H1 (cell line): ENCODE measurements around the gene IRGC. TPM values are rescaled to one million over a fixed set of nuclear protein-coding genes. Genes with fewer than 3 reads are reported as not detected.

Experiments
- CTCF ChIA-PET: fragments of 300-600 bp; sonication (Branson Sonifier 250); formaldehyde crosslinking; loops from one replicate; lab custom pipeline; 2021; ENCODE audit not compliant: partially characterized antibody; lab: Charles Lee
- POLR2A ChIA-PET: fragments of 300-600 bp; sonication (Branson Sonifier 250); formaldehyde crosslinking; loops from one replicate; lab custom pipeline; 2021; ENCODE audit warnings: inconsistent platforms; ENCODE audit not compliant: partially characterized antibody; lab: Charles Lee
- DNase-seq, 2 experiments: peaks; one replicate each; pipeline versions ENCODE4 v3.0.0 to v3.0.0-alpha.2; 2010 to 2022; ENCODE audit warnings: low spot score in 2 of 2, low read depth in 1 of 2, mixed read lengths in 1 of 2
- FAIRE-seq: peaks from 2 replicates; lab custom pipeline; 2011; peaks lifted over from hg19 to GRCh38; lab: Jason Lieb, UNC
- H2AFZ ChIP-seq: 2 replicates; pipeline ENCODE4 v1.8.1; 2012; ENCODE audit warnings: low read length, inconsistent platforms
- H2AK5ac ChIP-seq: 2 replicates; pipeline ENCODE4 v1.6.1; 2013; ENCODE audit warnings: low read depth, low read length
- H2BK120ac ChIP-seq: replicated peaks from 2 replicates; pipeline ENCODE3; 2013; ENCODE audit warnings: low read depth, low read length, inconsistent platforms
- H2BK12ac ChIP-seq: 2 replicates; pipeline ENCODE4 v1.6.1; 2013; ENCODE audit warnings: low read depth, low read length
- H2BK15ac ChIP-seq: 2 replicates; pipeline ENCODE4 v1.6.1; 2013; ENCODE audit warnings: low read length
- H2BK20ac ChIP-seq: 2 replicates; pipeline ENCODE4 v1.6.1; 2013; ENCODE audit warnings: low read length
- H2BK5ac ChIP-seq: 2 replicates; pipeline ENCODE4 v1.6.1; 2013; ENCODE audit warnings: low read depth, low read length
- H3K14ac ChIP-seq: 2 replicates; pipeline ENCODE4 v1.6.1; 2013; ENCODE audit warnings: inconsistent platforms; ENCODE audit not compliant: insufficient read length
- H3K18ac ChIP-seq: 2 replicates; pipeline ENCODE4 v1.6.1; 2013; ENCODE audit warnings: low read length; ENCODE audit errors: extremely low read depth
- H3K23ac ChIP-seq: 2 replicates; pipeline ENCODE4 v1.6.1; 2013; ENCODE audit warnings: inconsistent platforms; ENCODE audit not compliant: insufficient read length
- H3K23me2 ChIP-seq: 2 replicates; pipeline ENCODE4 v1.6.1; 2013; ENCODE audit warnings: low read depth, low read length
- H3K27ac ChIP-seq: 2 replicates; pipeline ENCODE4 v1.6.1; 2011; ENCODE audit warnings: low read depth, low read length, inconsistent platforms
- H3K27me3 ChIP-seq, 4 experiments: replicated peaks in 1 of 4; 1 replicate in 1 of 4; 2 replicates in 3 of 4; pipeline versions ENCODE4 v1.6.1 to v1.8.1; 2011 to 2013; ENCODE audit warnings: low read length in 3 of 4, mild to moderate bottlenecking in 3 of 4, inconsistent platforms in 2 of 4, mixed read lengths in 2 of 4, moderate library complexity in 1 of 4; ENCODE audit not compliant: control insufficient read depth in 3 of 4, insufficient read depth in 3 of 4; ENCODE audit errors: extremely low read depth in 1 of 4
- H3K36me3 ChIP-seq, 4 experiments: 2 replicates each; pipeline versions ENCODE4 v1.6.1 to v1.8.1; 2011 to 2013; ENCODE audit warnings: mild to moderate bottlenecking in 4 of 4, low read length in 3 of 4, moderate library complexity in 2 of 4, control low read depth in 1 of 4, inconsistent platforms in 1 of 4; ENCODE audit not compliant: insufficient read depth in 4 of 4, control insufficient read depth in 2 of 4
- H3K4ac ChIP-seq: replicated peaks from 2 replicates; pipeline ENCODE3; 2013; ENCODE audit warnings: low read length, low read depth, mixed read lengths, inconsistent platforms; ENCODE audit not compliant: insufficient read length
- H3K4me1 ChIP-seq, 4 experiments: replicated peaks in 1 of 4; 1 replicate in 1 of 4; 2 replicates in 3 of 4; pipeline versions ENCODE4 v1.6.1 to v1.8.1; 2011 to 2013; ENCODE audit warnings: low read length in 3 of 4, inconsistent platforms in 2 of 4, mixed read lengths in 1 of 4; ENCODE audit not compliant: insufficient read depth in 4 of 4, control insufficient read depth in 3 of 4
- H3K4me2 ChIP-seq, 2 experiments: 2 replicates each; pipeline versions ENCODE4 v1.6.1 to v1.8.1; 2011 to 2013; ENCODE audit warnings: low read depth in 2 of 2, low read length in 2 of 2, control low read depth in 1 of 2, inconsistent platforms in 1 of 2, mild to moderate bottlenecking in 1 of 2; ENCODE audit not compliant: insufficient read depth in 1 of 2
- H3K4me3 ChIP-seq, 4 experiments: fragments of 200-600, 300-600 bp in 1 of 4; sonication (generic), shearing (Covaris generic), sonication (Bioruptor Twin) in 1 of 4; 2 replicates each; pipeline versions ENCODE4 v1.5.1 to v1.8.1; 2011 to 2016; ENCODE audit warnings: low read length in 4 of 4, low read depth in 3 of 4, control low read depth in 2 of 4, inconsistent platforms in 2 of 4, mild to moderate bottlenecking in 2 of 4, mixed read lengths in 1 of 4, moderate library complexity in 1 of 4; ENCODE audit not compliant: insufficient read depth in 2 of 4; ENCODE audit errors: extremely low read depth in 1 of 4
- H3K56ac ChIP-seq: replicated peaks from 2 replicates; pipeline ENCODE3; 2013; ENCODE audit warnings: low read depth, mild to moderate bottlenecking, mixed read lengths, low read length, inconsistent platforms; ENCODE audit not compliant: insufficient read length
- H3K79me1 ChIP-seq: 2 replicates; pipeline ENCODE4 v1.6.1; 2013; ENCODE audit warnings: low read depth, low read length, control low read depth
- H3K79me2 ChIP-seq, 2 experiments: 2 replicates each; pipeline versions ENCODE4 v1.6.1 to v1.8.1; 2012 to 2013; ENCODE audit warnings: low read length in 2 of 2, mild to moderate bottlenecking in 2 of 2, inconsistent platforms in 1 of 2; ENCODE audit not compliant: insufficient read depth in 2 of 2, control insufficient read depth in 1 of 2
- H3K9ac ChIP-seq, 4 experiments: replicated peaks in 1 of 4; 1 replicate in 1 of 4; 2 replicates in 3 of 4; pipeline versions ENCODE4 v1.6.1 to v1.8.1; 2011 to 2013; ENCODE audit warnings: low read depth in 3 of 4, low read length in 3 of 4, control low read depth in 2 of 4, mild to moderate bottlenecking in 2 of 4, moderate library complexity in 2 of 4, inconsistent platforms in 1 of 4; ENCODE audit errors: extremely low read depth in 1 of 4
- H3K9me3 ChIP-seq, 2 experiments: 2 replicates each; pipeline versions ENCODE4 v1.6.1 to v1.8.1; 2012 to 2013; ENCODE audit warnings: mild to moderate bottlenecking in 2 of 2, moderate library complexity in 2 of 2, control low read depth in 1 of 2, inconsistent platforms in 1 of 2, low read depth in 1 of 2, low read length in 1 of 2, mixed read lengths in 1 of 2; ENCODE audit not compliant: insufficient read depth in 2 of 2
- H4K20me1 ChIP-seq, 2 experiments: replicated peaks in 1 of 2; 2 replicates each; pipeline versions ENCODE3 to v1.8.1; 2011 to 2013; ENCODE audit warnings: inconsistent platforms in 2 of 2, low read length in 2 of 2, mild to moderate bottlenecking in 1 of 2; ENCODE audit not compliant: insufficient read depth in 2 of 2, control insufficient read depth in 1 of 2
- H4K5ac ChIP-seq: 2 replicates; pipeline ENCODE4 v1.6.1; 2013; ENCODE audit warnings: low read length, low read depth, mixed read lengths, inconsistent platforms; ENCODE audit not compliant: insufficient read length
- H4K8ac ChIP-seq: 2 replicates; pipeline ENCODE4 v1.8.0; 2013; ENCODE audit warnings: mild to moderate bottlenecking, moderate library complexity, low read length, inconsistent platforms; ENCODE audit not compliant: insufficient read depth; ENCODE audit errors: extremely low read depth
- H4K91ac ChIP-seq: replicated peaks from 2 replicates; pipeline ENCODE3; 2013; ENCODE audit warnings: low read length, mixed read lengths, inconsistent platforms; ENCODE audit not compliant: insufficient read length
- CREB1 ChIP-seq: IDR thresholded peaks from 2 replicates; pipeline ENCODE4 v1.6.1; 2012; ENCODE audit warnings: inconsistent platforms
- KDM4A ChIP-seq: IDR thresholded peaks from one replicate; pipeline ENCODE4 v1.7.1; 2012; ENCODE audit warnings: low read depth, mild to moderate bottlenecking, moderate library complexity, low read length, inconsistent platforms; ENCODE audit not compliant: severe bottlenecking
- RAD21 ChIP-seq, 2 experiments: IDR thresholded peaks in 1 of 2; conservative IDR thresholded peaks in 1 of 2; 2 replicates each; pipeline ENCODE4 v1.6.1; 2011; ENCODE audit warnings: low read depth in 2 of 2, low read length in 2 of 2, improper control_type of control experiment in 1 of 2, inconsistent platforms in 1 of 2, mild to moderate bottlenecking in 1 of 2, moderate library complexity in 1 of 2
- RBBP5 ChIP-seq: IDR thresholded peaks from 2 replicates; pipeline ENCODE4 v1.7.1; 2012; ENCODE audit warnings: low read depth, mild to moderate bottlenecking, inconsistent platforms, low read length, moderate library complexity, borderline replicate concordance
- SIN3A ChIP-seq, 2 experiments: IDR thresholded peaks in 1 of 2; conservative IDR thresholded peaks in 1 of 2; 2 replicates each; pipeline ENCODE4 v1.6.1; 2011 to 2012; ENCODE audit warnings: low read length in 2 of 2, improper control_type of control experiment in 1 of 2, low read depth in 1 of 2, mild to moderate bottlenecking in 1 of 2
- SP4 ChIP-seq: IDR thresholded peaks from 2 replicates; pipeline ENCODE4 v1.6.1; 2012; ENCODE audit warnings: low read length, inconsistent platforms
- WGBS, 2 experiments: shearing (Covaris generic) in 1 of 2; methylation state at CpG; one replicate each; pipeline versions ENCODE4 v1.1.6 to v1.1.7; 2013 to 2015; ENCODE audit warnings: low lambda C conversion rate in 2 of 2, mixed read lengths in 2 of 2, inconsistent platforms in 1 of 2, low coverage in 1 of 2, missing lambda C conversion rate in 1 of 2; ENCODE audit not compliant: insufficient replicate concordance in 2 of 2, insufficient coverage in 1 of 2, insufficient read length in 1 of 2; ENCODE audit errors: extremely low coverage in 1 of 2, missing lambda C conversion rate in 1 of 2; 5-methylcytosine and 5-hydroxymethylcytosine counted together
- polyA plus RNA-seq, 7 experiments: library from polyadenylated mRNA; depleted of rRNA in 3 of 7; stranded (reverse) in 5 of 7; unstranded in 2 of 7; fragments of >200 nt in 5 of 7; fragments of 200-250 nt in 2 of 7; gene quantifications; 1 replicate in 5 of 7; 2 replicates in 1 of 7; 4 replicates in 1 of 7; pipeline versions ENCODE4 v1.2.1 to v1.2.3, GENCODE V29; 2011 to 2013; ENCODE audit warnings: missing spikeins in 2 of 7, mixed read lengths in 2 of 7
- total RNA-seq: library from RNA; stranded (reverse); fragmentation: NEBNext Ultra II Directional; extraction: Animal tissue kit (Norgen Biotek cat#: 25700); gene quantifications from 2 replicates; pipeline ENCODE4 v1.2.1, GENCODE V29; 2021
- TF ChIP-seq, protein P1 (sequence below): IDR thresholded peaks from 2 replicates; pipeline ENCODE4 v1.6.1; 2012; ENCODE audit warnings: inconsistent platforms

Gene IRGC
- total and polyA plus RNA-seq, 2 of the 8 experiments (the other 6 are each of a cell fraction or from before 2014, with no cell fraction given): not detected

DNA sequence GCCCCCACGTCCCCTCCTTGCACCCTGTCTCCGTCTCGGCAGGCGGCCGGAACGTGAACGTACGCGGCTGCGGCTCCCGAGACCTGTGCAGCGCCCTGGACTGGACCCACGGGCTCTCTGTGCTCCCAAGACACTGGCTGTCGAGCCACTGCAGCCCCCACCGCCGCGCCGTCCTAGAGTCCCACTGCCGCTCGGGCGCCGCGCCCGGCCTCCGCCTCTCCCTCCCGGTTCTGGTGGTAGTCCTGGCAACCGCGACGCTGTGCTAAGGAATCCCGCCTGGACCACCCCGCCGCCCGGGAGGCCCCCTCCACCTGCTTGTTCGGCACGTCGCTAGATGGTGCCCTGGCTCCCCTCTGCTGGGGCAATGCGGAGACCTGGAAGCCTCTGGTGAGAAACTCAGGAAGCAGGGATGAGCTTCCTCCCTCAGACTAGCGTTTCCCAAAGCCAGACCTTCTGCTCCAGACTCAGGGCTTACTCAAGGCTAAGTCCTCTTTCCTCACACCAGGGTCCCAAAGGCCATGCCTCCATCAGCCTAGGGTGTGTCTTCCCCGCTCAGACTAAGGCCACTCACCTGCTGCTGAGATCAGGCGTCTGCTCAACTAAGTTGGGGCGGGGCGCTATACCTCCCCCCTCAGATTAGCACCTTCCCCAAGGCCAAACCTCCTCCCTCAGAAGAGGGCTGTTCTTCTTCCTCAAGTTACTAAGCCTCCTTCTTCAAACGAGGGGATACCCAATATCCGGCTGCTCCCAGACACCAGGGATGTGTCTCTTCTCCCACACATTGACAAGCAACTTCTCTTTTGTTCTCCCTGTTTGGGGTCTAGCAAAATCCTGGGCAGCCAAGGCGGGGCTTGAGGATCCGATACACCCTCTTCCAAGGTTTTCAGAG is 16.1 kb upstream of the IRGC start:
- peak overlapping the region; percentile 49 to 73 for H3K4me2 ChIP-seq
- 31% methylated on average over 28 of the region's 46 CpGs; no CpG with 5 or more reads in 1 of the 2 experiments for WGBS, 2 experiments
- TF ChIP-seq, protein P1, sequence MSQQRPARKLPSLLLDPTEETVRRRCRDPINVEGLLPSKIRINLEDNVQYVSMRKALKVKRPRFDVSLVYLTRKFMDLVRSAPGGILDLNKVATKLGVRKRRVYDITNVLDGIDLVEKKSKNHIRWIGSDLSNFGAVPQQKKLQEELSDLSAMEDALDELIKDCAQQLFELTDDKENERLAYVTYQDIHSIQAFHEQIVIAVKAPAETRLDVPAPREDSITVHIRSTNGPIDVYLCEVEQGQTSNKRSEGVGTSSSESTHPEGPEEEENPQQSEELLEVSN: peak; percentile 46
- TF ChIP-seq SIN3A (conservative IDR thresholded peaks at IDR 0.05 in 1 of 2, IDR thresholded peaks at IDR 0.05 in 1 of 2; ENCODE audit: low read depth in 1 of 2, low read length in 2 of 2) (0 out of 4 replicates have a peak, but pooled peaks have one; percentile 44 to 66), SP4 (no peak), CREB1 (peak; percentile 21; the same call in 1 of the 2 replicates), KDM4A (peak; percentile 44), RBBP5 (no peak), RAD21 (IDR thresholded peaks at IDR 0.05 in 1 of 2, conservative IDR thresholded peaks at IDR 0.05 in 1 of 2; ENCODE audit: low read depth in 2 of 2, low read length in 2 of 2) (peak; percentile 36 to 56; a peak in 2 of 4 replicates)

More for the DNA sequence above, 16.1 kb upstream of the IRGC start:
- ChIA-PET POLR2A (interaction anchor here (1.1 to 1.4 kb wide), 2 partner anchors 12 to 53 kb away, joined by 3 read pairs; no protein-coding TSS in a partner anchor), CTCF (interaction anchor here (0.7 to 1.9 kb wide), 9 partner anchors 12 to 65 kb away, joined by 3 to 10 read pairs (median 4); partner anchors contain the start of genes IRGC and PLAUR)
- no peaks in the 10 kb centered on the region for H3K79me1 ChIP-seq
- H3K4ac ChIP-seq: no peak overlapping the region
- H3K9me3 ChIP-seq: no peaks in the 10 kb centered on the region
- H3K4me3 ChIP-seq: peak overlapping the region in 1 of 4 experiments; percentile 53; a peak in 3 of 8 replicates
- peaks cover 0 to 6% (median 2%) of the 10 kb centered on the region in 4 experiments; a peak in 4 of 7 replicates for H3K27me3 ChIP-seq
- H3K79me2 ChIP-seq: no peaks in the 10 kb centered on the region
- H4K20me1 ChIP-seq: no peaks in the 10 kb centered on the region
- no peak overlapping the region for H3K14ac ChIP-seq
- H3K27ac ChIP-seq: no peak overlapping the region
- no peak overlapping the region for H2BK15ac ChIP-seq
- peak; percentile 41 to 78 for DNase-seq
- H3K4me1 ChIP-seq: 0 out of 7 replicates have a peak, but pooled peaks cover 0 to 2% (median 0%) of the 10 kb centered on the region in 4 experiments
- no peak overlapping the region for H3K9ac ChIP-seq
- 0 out of 2 replicates have a peak overlapping the region, but pooled peaks have one; percentile 38 for H2AFZ ChIP-seq
- no peak overlapping the region for H2BK20ac ChIP-seq
- H2BK120ac ChIP-seq: no peak overlapping the region
- H3K36me3 ChIP-seq: no peaks in the 10 kb centered on the region
- no peak overlapping the region for H4K5ac ChIP-seq
- no peak overlapping the region for H4K91ac ChIP-seq
- H2AK5ac ChIP-seq: no peak overlapping the region
- H3K23me2 ChIP-seq: peaks cover 5% of the 10 kb centered on the region; the same call in 1 of the 2 replicates
- H3K18ac ChIP-seq: no peak overlapping the region
- H3K56ac ChIP-seq: no peak overlapping the region
- H4K8ac ChIP-seq: no peak overlapping the region; the same call in 1 of the 2 replicates
- no peak for FAIRE-seq
- no peak overlapping the region for H3K23ac ChIP-seq
- H2BK5ac ChIP-seq: no peak overlapping the region
- H2BK12ac ChIP-seq: no peak overlapping the region; the same call in 1 of the 2 replicates
